Endothelial cell (in vitro differentiated cells): ENCODE data around the gene MT1F. TPM values are rescaled to one million over a fixed set of nuclear protein-coding genes. Genes with fewer than 3 reads are reported as not detected.

Experiments
- DNase-seq: peaks from one replicate; pipeline ENCODE4 v3.0.0; 2021; ENCODE audit warnings: low spot score
- H3K27ac Mint-ChIP-seq: one replicate; pipeline ENCODE4 v1.8.0; 2021; ENCODE audit warnings: mixed read lengths, inconsistent platforms; ENCODE audit not compliant: unreplicated experiment
- H3K27me3 Mint-ChIP-seq: one replicate; pipeline ENCODE4 v1.8.0; 2021; ENCODE audit warnings: mild to moderate bottlenecking, moderate library complexity, mixed read lengths, inconsistent platforms; ENCODE audit not compliant: unreplicated experiment
- H3K36me3 Mint-ChIP-seq: one replicate; pipeline ENCODE4 v1.8.0; 2021; ENCODE audit warnings: mild to moderate bottlenecking, low read depth, mixed read lengths, inconsistent platforms; ENCODE audit not compliant: unreplicated experiment
- H3K4me1 Mint-ChIP-seq: one replicate; pipeline ENCODE4 v1.8.0; 2021; ENCODE audit warnings: mild to moderate bottlenecking, mixed read lengths, inconsistent platforms; ENCODE audit not compliant: unreplicated experiment
- H3K4me3 Mint-ChIP-seq: one replicate; pipeline ENCODE4 v1.8.0; 2021; ENCODE audit warnings: mild to moderate bottlenecking, mixed read lengths, inconsistent platforms; ENCODE audit not compliant: unreplicated experiment
- H3K9me3 Mint-ChIP-seq: one replicate; pipeline ENCODE4 v1.8.0; 2021; ENCODE audit warnings: mixed read lengths, inconsistent platforms; ENCODE audit not compliant: unreplicated experiment
- CTCF ChIP-seq: fragments of 200-600 bp; sonication (generic); IDR thresholded peaks from one replicate; pipeline ENCODE4 v1.5.0; 2021; ENCODE audit warnings: antibody characterized with exemption; ENCODE audit not compliant: unreplicated experiment
- total RNA-seq: library from RNA; stranded (reverse); fragmentation: NEBNext Ultra II Directional; extraction: Animal tissue kit (Norgen Biotek cat#: 25700); gene quantifications from one replicate; pipeline ENCODE4 v1.2.1, GENCODE V29; 2021; ENCODE audit not compliant: unreplicated experiment

MT1F gene
- total RNA-seq, 1 donor from 2014 or later, result not detected

DNA sequence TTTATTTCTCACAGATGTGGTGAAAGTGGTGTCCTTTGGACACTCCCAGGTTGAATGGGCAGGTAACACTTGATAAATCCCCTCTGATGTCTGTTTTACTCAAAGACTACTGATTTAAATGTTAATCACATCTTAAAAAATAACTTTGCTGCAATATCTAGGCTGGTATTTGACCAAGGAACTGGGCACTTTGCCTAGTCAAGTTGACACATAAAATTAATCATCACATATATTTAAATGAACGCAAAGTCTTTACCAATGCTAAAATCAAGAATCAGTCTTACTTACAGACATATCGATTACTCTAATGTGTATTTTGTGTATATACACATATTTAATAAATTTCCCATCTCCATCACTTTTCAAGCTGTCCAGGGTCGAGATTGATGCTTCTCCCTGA lies 42.4 kb upstream of the MT1F start:
- no peak for DNase-seq
- Mint-ChIP-seq H3K36me3 (peaks cover 5% of the 10 kb centered on the region), H3K27ac (no peak overlapping the region), H3K4me3 (no peak overlapping the region), H3K9me3 (no peaks in the 10 kb centered on the region), H3K27me3 (peaks cover 17% of the 10 kb centered on the region), H3K4me1 (peaks cover 6% of the 10 kb centered on the region)
- TF ChIP-seq CTCF, result no peak

DNA sequence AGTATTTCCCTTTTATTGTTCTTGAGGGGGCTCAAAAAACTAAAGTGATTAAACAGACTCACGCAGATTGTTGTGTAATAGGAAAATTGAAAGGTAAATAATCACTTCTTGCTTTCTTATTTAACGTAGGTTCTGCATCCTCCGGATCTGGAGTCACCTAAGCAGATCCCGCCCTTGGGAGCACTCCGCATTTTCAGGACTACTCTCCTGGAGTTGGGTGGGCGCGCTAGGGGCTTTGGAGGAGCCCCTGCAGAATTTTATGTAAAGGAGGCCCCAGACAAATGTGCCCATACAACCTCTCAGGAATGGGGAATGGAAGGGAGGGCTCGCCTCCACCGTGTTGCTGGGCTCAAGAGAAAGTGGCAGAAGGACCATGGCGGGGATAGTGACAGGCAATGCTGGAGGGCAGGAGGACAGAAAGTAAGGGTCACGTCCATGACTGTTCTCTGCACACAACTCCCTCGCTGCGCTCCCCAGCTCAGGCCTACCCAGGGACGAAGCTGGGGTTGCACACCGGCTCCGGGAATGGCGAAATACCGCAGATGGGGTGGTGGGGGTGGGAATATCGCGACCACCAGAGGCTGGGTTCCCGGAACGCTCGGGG lies 41.0 kb upstream of the MT1F start:
- H3K27me3 Mint-ChIP-seq, result peaks cover 17% of the 10 kb centered on the region
- H3K4me1 Mint-ChIP-seq, result peaks cover 5% of the 10 kb centered on the region
- peaks cover 5% of the 10 kb centered on the region for H3K36me3 Mint-ChIP-seq

GRCh38 chr16:56617212-56618085 lies 40.3 kb upstream of the MT1F start:
- no peak for TF ChIP-seq CTCF
- H3K36me3 Mint-ChIP-seq, result peaks cover 5% of the 10 kb centered on the region
- no peaks in the 10 kb centered on the region for H3K9me3 Mint-ChIP-seq
- DNase-seq, result no peak
- H3K27me3 Mint-ChIP-seq, result peaks cover 17% of the 10 kb centered on the region
- peak overlapping the region; percentile 80 for H3K4me3 Mint-ChIP-seq
- peaks cover 5% of the 10 kb centered on the region for H3K4me1 Mint-ChIP-seq
- H3K27ac Mint-ChIP-seq, result no peak overlapping the region

More for the DNA sequence above, 41.0 kb upstream of the MT1F start:
- TF ChIP-seq CTCF, result no peak
- no peak overlapping the region for H3K27ac Mint-ChIP-seq
- H3K4me3 Mint-ChIP-seq, result peak overlapping the region; percentile 47
- DNase-seq, result no peak
- H3K9me3 Mint-ChIP-seq, result no peaks in the 10 kb centered on the region

DNA sequence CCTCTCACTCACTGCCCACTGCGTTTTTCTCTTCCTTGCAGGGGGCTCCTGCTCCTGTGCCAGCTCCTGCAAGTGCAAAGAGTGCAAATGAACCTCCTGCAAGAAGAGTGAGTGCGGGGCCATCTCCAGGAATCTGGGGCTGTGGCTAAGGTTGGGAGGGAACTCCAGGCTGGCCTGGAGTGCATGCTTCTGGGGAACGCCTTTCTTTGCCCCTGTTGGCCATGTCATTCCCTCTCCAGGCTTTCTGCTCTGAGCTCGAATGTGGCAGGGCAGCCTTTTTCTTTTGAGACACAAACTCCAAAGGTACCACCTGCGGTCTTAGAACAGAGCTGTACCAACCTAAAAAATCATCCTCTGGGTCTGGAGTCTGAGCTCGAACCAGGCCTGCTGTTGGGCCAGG lies 39.6 kb upstream of the MT1F start:
- no peak for TF ChIP-seq CTCF
- Mint-ChIP-seq H3K36me3 (peaks cover 5% of the 10 kb centered on the region), H3K27ac (no peak overlapping the region), H3K4me3 (no peak overlapping the region), H3K27me3 (peaks cover 21% of the 10 kb centered on the region), H3K9me3 (no peaks in the 10 kb centered on the region), H3K4me1 (peaks cover 5% of the 10 kb centered on the region)
- DNase-seq, result no peak
